GM12874 (cell line): ENCODE results near the gene ZCRB1.

ENCODE experiments used
- TF ChIP-seq, protein P1 (sequence below): IDR thresholded peaks from 2 replicates; pipeline ENCODE4 v1.5.1; 2011; ENCODE audit warnings: low read depth, mild to moderate bottlenecking, control low read depth, low read length, moderate library complexity; ENCODE audit not compliant: insufficient read depth

ZCRB1 gene

GRCh38 chr12:42325653-42326474, at the start of gene ZCRB1, which contains the start of gene PPHLN1:
Gene ZCRB1, minus strand, starts transcription at chr12:42326094. Its CDS starts 1,992 bp downstream, at chr12:42324102.
Gene PPHLN1, plus strand, starts transcription at chr12:42326167. Its CDS starts 9,736 bp downstream, at chr12:42335903.
- TF ChIP-seq, protein P1, sequence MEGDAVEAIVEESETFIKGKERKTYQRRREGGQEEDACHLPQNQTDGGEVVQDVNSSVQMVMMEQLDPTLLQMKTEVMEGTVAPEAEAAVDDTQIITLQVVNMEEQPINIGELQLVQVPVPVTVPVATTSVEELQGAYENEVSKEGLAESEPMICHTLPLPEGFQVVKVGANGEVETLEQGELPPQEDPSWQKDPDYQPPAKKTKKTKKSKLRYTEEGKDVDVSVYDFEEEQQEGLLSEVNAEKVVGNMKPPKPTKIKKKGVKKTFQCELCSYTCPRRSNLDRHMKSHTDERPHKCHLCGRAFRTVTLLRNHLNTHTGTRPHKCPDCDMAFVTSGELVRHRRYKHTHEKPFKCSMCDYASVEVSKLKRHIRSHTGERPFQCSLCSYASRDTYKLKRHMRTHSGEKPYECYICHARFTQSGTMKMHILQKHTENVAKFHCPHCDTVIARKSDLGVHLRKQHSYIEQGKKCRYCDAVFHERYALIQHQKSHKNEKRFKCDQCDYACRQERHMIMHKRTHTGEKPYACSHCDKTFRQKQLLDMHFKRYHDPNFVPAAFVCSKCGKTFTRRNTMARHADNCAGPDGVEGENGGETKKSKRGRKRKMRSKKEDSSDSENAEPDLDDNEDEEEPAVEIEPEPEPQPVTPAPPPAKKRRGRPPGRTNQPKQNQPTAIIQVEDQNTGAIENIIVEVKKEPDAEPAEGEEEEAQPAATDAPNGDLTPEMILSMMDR, result no peak

DNA sequence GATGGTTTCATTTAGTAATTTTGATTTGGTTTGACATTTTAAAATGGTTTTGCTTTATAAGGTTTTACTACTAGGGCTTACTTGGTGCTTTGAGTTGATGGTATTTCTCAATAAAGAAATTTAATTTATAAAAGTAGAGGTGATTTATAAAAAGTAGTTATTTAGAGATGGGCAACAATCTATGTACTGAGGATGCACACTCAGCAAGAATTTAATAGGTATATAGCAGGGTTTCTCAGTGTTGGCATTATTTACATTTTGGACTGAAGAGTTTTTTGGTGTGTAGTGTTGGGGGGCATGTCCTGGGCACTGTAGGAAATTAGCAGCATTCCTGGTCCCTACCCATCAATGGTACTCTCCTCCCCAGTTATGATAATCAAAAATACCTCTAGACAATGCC, 47.8 kb upstream of the ZCRB1 start:
- TF ChIP-seq, protein P1, result no peak

- TF ChIP-seq, protein P1, result peak; percentile 68
Observed at GRCh38 chr12:42372154-42372791, 46.4 kb upstream of the ZCRB1 start.

GRCh38 chr12:42370013-42370412, 44.1 kb upstream of the ZCRB1 start:
- TF ChIP-seq, protein P1, result no peak

- TF ChIP-seq, protein P1, result no peak
Observed at GRCh38 chr12:42365486-42365885, 39.6 kb upstream of the ZCRB1 start.

GRCh38 chr12:42364692-42365091, 38.8 kb upstream of the ZCRB1 start:
- TF ChIP-seq, protein P1, result no peak

DNA sequence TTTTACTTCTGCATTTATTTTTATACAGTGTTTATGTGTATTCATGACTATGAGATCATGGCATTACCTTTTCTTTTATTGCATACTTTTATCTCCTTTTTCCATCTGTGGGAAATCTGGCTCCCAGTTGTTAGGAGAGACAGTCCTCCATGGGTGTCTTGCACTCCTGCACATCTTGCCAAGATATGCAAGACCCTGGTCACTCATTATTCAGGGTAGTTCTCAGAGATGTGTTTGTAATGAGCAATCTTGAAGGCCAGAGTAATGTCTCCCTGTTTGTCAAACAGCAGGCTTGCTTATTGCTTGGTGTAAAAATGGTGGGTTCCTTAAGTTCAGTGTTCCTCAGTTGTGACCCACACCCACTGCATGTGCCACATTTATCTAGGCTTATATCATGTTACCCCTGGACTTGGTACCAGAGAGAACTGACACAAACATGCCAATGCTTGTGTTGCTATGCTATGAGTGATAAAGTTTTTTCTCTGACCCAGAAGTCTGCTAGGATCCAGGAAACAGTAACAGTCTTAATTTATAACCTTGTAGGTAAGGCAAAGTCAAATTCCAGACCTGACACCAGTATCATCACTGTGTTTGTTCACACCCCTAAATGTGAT, 36.9 kb upstream of the ZCRB1 start:
- TF ChIP-seq, protein P1, result no peak
